GM15510 (cell line): ENCODE results near the gene CAPN13.

Source experiments
- POLR2A ChIP-seq: IDR thresholded peaks from 3 replicates; pipeline ENCODE4 v1.6.1; 2011; ENCODE audit warnings: borderline replicate concordance; ENCODE audit not compliant: insufficient read length; ENCODE audit errors: extremely low read depth

The CAPN13 gene

DNA sequence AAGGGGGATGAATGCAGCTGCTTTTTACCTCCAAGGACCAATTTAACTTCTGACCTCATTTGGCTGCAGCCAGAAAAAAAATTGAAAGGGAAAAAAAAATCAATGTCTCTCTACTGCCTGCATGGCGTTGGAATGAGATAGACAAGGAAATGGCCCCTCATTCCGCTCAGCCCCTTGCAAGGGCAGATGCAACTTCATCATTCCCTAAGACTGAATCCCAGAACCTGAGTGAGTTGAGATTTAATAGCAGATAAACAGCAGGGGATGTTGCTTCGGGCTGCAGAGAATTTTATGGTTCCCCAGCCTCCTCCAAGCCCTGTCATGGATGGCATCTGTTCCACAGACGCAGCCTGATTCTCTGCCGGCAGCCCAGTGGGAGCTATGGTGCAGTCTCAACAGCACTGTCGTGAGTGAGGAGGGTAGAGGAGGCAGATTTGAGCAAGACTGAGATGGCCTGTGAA, 49.0 kb downstream of the CAPN13 start:
- TF ChIP-seq POLR2A: no peak

DNA sequence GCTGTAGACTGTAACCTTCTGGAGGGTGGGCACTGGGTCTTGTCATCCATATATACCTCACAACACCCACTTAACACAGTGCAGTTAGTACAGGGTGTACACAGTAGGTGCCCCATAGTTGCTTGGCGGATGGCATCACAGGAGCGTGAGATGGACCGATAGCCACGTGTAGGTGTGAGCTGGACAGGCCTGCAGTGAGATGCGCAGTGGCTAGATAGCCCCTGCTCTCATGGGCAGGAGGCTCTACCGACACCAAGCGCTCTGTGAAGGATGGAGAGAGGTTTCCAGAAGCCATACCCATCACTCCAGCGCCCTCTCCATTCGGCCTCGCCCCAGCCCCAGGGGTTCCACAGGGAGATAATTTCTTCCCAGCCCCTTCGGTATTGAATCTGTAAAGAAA, 49.5 kb downstream of the CAPN13 start:
- no peak for TF ChIP-seq POLR2A

DNA sequence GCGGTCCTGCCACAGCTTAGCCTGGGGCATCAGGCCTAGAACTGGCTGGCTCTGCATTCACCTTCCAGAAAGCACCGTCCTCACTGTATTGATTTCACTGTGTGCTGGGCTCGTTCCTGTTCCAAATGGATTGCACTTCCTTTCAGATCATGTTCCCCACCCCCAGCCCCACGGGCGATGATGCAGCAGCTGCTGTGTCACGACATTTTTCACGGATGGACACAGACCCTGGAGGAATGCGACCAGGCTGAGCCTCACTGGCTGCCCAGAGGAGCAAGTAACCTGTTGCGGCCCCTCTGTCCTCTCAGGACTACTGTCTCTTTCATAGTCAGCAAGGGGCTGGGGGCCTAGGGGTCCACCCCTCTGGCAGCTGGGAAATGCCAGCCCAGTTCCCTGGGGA, 50.3 kb downstream of the CAPN13 start:
- no peak for TF ChIP-seq POLR2A

DNA sequence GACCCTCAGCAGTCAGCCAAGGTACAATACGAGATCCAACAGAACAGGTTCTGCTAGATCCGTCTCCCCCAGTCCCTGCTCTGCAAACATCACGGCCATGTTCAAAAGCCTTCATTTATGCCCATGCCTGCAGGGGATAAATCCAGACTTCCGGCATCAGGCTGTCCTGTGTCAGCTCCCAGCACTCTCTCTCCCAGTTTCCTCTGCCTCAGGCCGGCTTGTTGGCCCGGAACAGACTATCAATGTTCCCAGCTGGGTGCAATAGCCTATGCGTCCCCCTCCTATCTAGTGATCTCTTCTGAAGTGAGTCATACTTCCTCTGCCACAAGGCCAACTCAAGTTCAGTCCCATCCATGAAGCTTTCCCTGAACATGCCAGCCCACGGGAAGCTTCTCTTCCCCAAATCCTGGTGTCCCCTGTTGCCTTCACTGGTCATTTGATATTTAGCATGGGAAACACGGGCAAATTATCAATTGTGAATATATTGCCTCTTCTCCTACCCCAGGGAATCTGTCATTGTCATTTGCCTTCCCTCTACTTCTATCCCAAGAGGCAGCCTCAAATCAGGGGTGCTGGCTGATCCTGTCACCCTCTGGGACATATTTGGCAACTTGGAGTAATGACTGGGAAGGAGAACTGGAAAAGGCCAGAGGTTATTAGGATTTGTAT, 51.1 kb downstream of the CAPN13 start:
- TF ChIP-seq POLR2A: no peak

DNA sequence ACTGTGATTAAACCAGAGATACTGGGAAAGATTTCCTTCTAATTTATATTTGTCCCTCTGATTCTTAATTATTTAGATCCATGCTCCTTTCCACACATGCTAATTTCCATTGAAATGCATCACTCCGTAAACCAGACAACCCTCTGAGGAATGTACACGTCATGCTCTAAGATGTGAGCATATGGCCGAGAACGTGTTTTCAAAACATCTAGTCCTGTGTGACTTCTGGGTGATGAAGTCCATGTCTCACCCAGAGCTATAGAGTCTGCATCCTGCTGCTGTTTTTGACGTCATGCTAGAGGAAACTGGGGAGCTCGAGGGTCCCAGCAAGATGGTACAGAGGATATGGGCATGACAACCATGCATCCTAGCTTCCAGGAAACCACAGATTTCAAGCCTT, 53.6 kb downstream of the CAPN13 start:
- TF ChIP-seq POLR2A: no peak

DNA sequence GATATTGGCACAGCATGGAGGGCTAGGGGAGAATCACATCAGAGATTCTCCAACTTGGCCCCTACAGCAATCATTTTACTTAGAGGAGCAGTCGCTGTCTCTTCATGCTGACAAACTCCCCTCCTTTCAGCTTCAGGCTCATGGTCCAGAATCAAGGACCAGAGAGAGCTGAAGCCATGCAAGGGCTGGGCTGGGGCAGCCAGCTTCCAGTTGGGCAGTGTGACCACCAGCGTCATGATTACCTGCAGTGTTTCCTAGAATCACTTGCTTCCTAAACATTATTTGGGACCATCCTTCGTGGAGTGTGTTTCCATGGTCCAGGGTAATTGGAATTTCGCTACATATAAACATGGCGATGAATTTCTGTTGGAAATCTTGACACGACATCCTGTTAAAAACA, 54.4 kb downstream of the CAPN13 start:
- TF ChIP-seq POLR2A: no peak

DNA sequence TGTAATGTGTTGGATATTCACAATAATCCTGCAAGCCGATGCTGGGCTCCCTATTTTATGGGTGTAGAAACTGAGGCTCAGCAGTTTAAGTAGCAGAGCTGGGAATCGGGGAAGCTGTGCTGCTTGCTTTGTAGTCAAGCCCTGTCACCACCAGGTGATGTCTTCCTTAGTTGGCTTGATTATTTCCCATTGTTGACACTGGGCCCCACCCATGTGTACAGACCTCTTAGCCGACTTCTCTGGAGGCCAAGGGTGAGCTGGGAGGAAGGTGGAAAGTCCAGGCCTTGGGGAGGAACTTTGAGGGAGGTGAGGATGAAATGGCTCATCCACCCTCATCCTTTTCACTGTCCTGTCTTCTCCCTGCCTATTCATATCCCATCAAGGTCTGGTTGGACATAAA, 60.0 kb downstream of the CAPN13 start:
- TF ChIP-seq POLR2A: no peak

DNA sequence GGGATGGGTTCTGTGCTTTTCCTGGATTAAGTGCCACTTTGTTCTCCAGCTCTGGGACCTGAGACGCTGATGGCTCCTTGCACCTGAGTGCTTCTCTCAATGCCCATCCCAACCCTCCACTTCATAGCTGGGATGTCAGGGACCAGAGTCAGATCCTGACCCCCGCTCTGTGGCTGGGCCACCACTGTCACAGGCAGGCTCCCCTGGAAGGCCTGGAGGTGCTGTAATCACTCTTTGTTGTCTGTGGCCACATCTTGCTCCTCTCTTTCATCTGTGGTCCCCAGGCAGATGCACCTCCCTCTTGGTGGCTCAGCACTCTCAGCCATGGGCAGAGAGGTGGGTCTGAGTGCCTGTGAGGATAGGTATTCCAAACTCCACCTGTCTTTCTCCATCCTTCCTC, 62.4 kb downstream of the CAPN13 start:
- no peak for TF ChIP-seq POLR2A

DNA sequence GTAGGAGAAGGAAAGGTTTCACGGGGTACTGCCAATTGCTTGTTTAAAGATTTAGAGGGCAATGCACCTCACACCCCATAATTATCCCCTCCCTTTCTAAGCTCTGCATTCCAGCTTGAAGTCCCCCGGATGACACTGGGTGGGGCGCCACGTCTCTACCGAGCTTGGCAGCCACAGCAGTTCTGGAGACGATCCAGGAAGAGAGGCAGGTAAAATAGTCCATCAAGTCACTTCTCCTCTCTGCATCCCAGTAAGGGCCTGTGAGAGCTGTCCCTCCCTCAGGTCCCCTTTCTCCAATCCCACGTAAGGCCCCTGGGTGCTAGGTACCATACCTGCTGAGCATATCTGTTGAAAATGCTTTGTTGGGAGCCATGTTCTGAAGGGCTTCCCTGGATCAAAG, 65.7 kb downstream of the CAPN13 start:
- TF ChIP-seq POLR2A: no peak

DNA sequence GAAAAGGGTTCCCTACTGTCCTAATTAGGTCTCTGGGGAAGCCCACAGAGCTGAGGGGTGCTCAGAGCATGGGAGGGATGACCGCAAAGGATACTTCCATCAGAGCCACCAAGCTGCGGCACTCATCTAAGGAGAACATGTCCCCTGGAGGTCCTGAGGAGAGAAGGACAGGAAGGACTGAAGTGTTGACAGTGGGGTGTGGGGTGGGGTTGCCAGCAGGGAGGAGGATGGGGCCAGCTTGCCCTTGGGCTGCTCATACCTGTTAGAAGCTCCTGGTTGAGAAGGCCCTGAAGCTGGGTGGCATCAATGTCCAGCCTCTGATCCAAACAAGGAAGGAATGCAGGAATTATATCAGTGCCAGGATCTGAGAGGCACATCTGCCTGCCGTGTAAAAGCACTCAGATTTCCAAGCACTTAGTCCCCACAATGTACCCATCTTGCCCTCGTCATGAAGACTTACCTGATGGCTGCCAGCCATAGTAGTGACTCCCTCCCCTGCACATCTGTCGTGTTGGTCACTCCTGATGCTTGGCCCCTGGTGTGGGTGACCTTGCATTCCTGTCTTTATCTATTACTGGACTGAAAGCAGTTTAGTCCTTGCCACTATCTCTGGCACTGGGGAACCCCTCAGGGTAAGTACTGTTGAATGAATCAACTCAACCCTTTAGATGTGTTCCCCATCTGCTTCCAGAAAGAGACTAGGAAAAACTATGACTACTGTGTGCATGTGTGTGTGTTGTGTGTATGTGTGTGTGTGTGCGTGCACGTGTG, 68.9 kb downstream of the CAPN13 start:
- TF ChIP-seq POLR2A: no peak

DNA sequence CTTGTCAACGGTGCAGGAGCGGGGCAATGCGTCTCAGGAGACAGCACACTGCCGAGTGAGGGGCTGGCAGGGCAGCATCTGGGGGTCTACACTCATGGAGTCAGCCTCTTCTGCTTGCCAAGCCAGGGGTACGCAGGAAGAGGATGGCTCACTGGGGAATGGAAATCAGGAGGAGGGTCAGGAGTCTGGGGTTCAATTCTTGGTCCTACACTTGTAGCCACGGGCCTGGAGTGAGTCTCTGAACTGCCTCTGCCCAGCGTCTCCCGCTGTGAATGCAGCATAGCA, 70.0 kb downstream of the CAPN13 start:
- no peak for TF ChIP-seq POLR2A

DNA sequence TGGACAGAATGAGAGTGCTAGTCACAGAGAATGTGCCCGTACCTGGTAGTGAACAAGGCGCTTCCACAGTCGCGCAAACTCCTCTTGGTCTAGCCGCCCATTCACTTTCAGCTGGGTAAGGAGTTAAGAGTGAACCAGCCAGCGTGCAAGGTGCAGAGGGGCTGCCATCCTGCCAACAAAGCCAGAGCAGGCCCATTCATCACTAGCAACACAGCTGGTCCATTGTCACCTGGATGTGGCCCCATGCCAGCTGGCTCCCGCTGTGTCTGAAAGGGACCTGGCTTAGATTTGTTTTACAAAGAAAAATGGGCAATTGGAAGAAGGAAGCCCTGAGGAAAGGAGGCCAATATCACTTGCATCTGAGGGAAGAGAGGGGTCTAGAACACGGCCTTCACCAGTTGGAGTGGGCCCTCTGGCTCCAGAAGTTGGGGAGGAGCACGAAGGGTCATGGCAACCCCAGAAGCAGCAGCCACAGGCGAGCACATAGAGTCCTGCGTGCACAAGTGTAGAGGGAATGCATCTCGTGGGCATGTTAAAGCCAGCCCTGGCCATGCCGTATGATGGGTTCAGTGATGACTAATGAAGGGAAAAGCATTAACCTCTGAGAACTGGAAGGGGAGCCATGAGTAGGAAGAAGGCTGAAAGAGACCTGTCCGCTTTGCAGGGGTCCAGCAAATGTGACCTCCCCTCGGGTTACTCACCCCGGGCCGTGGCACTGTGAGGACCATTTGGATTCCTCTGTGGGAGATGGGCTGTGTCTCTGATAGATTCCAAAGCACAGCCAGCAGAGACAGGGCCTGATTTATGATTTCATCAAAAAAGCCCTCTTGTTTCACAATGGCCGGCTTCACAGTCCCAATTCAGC, 70.6 kb downstream of the CAPN13 start:
- TF ChIP-seq POLR2A: no peak

DNA sequence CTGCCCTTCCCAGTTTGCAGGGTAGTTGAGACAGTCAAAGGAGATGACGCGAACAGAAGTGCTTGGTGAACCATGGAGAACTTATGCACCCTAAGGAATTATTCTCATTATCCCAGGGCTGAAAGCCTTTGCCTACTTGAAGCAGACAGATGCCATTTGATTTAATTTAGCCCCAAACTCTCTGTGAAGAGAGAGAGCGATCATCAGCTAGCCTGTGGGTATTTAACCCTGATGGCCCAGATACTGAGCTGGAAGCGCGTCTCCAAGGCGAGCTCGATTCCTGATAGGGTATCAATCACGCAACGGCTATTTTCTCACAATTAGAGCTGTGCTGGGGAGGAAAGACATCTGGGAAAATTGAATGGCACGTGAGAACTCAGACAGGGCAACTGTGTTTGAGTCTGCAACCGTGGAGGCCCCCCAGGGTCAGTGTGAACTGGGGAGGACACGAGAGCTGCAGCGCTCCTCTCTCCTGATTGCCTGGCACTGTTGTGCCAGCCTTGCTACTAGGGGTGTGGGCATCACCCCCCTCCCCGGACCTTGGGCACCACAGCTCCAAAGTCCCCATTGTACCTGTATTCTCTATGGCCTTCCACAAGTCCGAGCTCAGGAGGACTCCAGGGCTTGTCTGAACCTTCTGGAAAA, 73.2 kb downstream of the CAPN13 start:
- TF ChIP-seq POLR2A: no peak

DNA sequence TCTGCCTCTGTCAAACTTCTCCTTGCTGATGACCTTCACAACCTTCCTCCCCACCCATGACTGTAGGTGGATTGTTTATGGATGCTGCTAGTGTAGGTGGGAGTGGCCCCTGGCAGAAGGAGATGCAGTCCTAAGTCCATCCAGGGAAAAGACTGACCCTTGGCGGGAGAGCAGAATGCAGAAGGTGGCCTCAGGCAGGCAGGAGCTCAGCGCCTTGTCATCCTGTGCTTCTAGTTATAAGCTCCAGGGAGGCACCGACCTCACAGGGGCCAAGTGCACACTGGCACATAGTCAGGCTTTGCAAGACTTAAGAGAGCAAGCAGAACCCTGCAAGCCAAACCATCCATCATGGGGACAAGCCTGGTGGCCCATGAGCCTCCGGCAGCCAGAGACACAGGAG, 74.4 kb downstream of the CAPN13 start:
- no peak for TF ChIP-seq POLR2A

DNA sequence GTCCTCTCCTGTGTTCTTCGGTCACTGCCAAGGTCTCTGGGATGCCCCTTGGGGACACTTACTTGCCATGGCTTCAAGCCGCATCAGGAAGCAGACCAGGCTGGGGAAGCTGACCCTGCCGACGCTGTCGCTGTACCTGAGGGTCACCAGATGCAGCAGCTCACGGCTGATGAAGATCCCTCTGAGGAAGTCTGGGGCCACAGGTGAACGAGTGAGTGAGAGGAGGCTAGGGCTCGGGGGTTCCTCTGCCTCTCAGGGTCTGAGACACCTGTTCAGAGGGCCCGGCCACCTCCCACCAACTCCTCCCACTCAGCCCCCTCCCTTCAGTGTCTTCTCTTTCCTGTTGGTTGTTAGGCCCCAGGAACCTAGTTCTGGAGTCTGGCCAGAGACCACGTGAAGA, 74.9 kb downstream of the CAPN13 start:
- no peak for TF ChIP-seq POLR2A

DNA sequence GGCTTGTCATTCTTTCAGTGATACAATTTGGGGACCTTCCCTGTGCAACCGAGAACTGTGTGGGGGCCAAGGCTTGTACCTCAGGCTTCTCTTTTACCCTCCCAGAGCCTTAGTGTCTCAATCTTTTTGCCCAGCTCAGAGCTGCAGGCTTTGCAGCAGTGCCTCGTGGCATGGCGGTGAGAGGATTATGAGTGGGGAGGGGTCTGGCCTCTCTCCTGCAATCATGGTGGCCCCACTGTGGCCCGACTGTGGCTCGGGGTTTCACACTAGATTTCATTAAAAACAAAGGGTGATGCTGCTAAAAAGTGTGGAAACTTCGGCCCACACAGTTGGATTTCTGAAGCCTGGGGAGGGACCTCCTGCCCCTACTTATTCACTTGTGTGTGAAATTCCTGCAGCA, 75.5 kb downstream of the CAPN13 start:
- no peak for TF ChIP-seq POLR2A
